IMR-90 (cell line): ENCODE measurements around the gene MBTD1. TPM values are rescaled to one million over a fixed set of nuclear protein-coding genes. Genes with fewer than 3 reads are reported as not detected.

ENCODE experiments used
- ATAC-seq: fragments of 200-7000 bp; cut with Tn5 transposase; 2 replicates; pipeline ENCODE4 v1.9.1; 2020; ENCODE audit warnings: low read depth, mild to moderate bottlenecking, moderate library complexity
- BruUV-seq: library from RNA; stranded (reverse); fragments of 400-500 nt; replicated peaks from 2 replicates; lab custom pipeline; 2021; lab: Mats Ljungman, UMichigan
- CTCF ChIA-PET: fragments of 300-600 bp; formaldehyde crosslinking; extraction: SDS; loops from one replicate; lab custom pipeline; 2021; ENCODE audit warnings: antibody characterized with exemption; lab: Yijun Ruan, JAX
- POLR2A ChIA-PET: fragments of 300-600 bp; sonication (Branson Sonifier 250); formaldehyde crosslinking; loops from one replicate; lab custom pipeline; 2022; ENCODE audit warnings: antibody characterized with exemption; ENCODE audit not compliant: unreplicated experiment; lab: Charles Lee
- DNase-seq: peaks from one replicate; pipeline ENCODE4 v3.0.0; 2013
- H2AFZ ChIP-seq: replicated peaks from 2 replicates; pipeline ENCODE3; 2013; ENCODE audit warnings: low read length, mild to moderate bottlenecking; ENCODE audit not compliant: poor library complexity
- H2AK5ac ChIP-seq: 2 replicates; pipeline ENCODE4 v1.6.1; 2013; ENCODE audit warnings: low read depth, low read length, inconsistent platforms
- H2AK9ac ChIP-seq: replicated peaks from 2 replicates; pipeline ENCODE3; 2013; ENCODE audit warnings: mild to moderate bottlenecking, low read depth, low read length, moderate library complexity; ENCODE audit not compliant: poor library complexity
- H2BK120ac ChIP-seq: 2 replicates; pipeline ENCODE4 v1.6.1; 2013; ENCODE audit warnings: low read depth, low read length, inconsistent platforms
- H2BK15ac ChIP-seq: 3 replicates; pipeline ENCODE4 v1.6.1; 2013; ENCODE audit warnings: low read depth, low read length, inconsistent platforms
- H2BK20ac ChIP-seq: 2 replicates; pipeline ENCODE4 v1.6.1; 2013; ENCODE audit warnings: low read depth, mild to moderate bottlenecking, inconsistent platforms, low read length, moderate library complexity
- H2BK5ac ChIP-seq: 2 replicates; pipeline ENCODE4 v1.6.1; 2013; ENCODE audit warnings: mild to moderate bottlenecking, low read depth, low read length, inconsistent platforms; ENCODE audit not compliant: poor library complexity, severe bottlenecking
- H3K14ac ChIP-seq: replicated peaks from 2 replicates; pipeline ENCODE4 v1.6.1; 2013; ENCODE audit warnings: low read depth, low read length, inconsistent platforms
- H3K18ac ChIP-seq: 2 replicates; pipeline ENCODE4 v1.6.1; 2013; ENCODE audit warnings: low read depth, low read length, control low read depth
- H3K23ac ChIP-seq: 2 replicates; pipeline ENCODE4 v1.6.1; 2013; ENCODE audit warnings: low read depth, low read length, inconsistent platforms
- H3K27ac ChIP-seq: 2 replicates; pipeline ENCODE4 v1.5.1; 2013; ENCODE audit warnings: mild to moderate bottlenecking, control low read depth, low read length; ENCODE audit not compliant: insufficient read depth
- H3K27me3 ChIP-seq: 2 replicates; pipeline ENCODE4 v1.6.1; 2013; ENCODE audit warnings: low read length; ENCODE audit not compliant: control insufficient read depth, insufficient read depth
- H3K36me3 ChIP-seq: 2 replicates; pipeline ENCODE4 v1.6.1; 2013; ENCODE audit warnings: low read length, mixed read lengths; ENCODE audit not compliant: control insufficient read depth, insufficient read depth
- H3K4ac ChIP-seq: 2 replicates; pipeline ENCODE4 v1.6.1; 2013; ENCODE audit warnings: low read depth, low read length, inconsistent platforms
- H3K4me1 ChIP-seq: 2 replicates; pipeline ENCODE4 v1.6.1; 2013; ENCODE audit warnings: low read length, mixed read lengths; ENCODE audit not compliant: control insufficient read depth, insufficient read depth
- H3K4me2 ChIP-seq: 2 replicates; pipeline ENCODE4 v1.6.1; 2013; ENCODE audit warnings: low read depth, mild to moderate bottlenecking, control low read depth, low read length, moderate library complexity
- H3K4me3 ChIP-seq: 2 replicates; pipeline ENCODE4 v1.5.1; 2013; ENCODE audit warnings: low read depth, mild to moderate bottlenecking, control low read depth, low read length, moderate library complexity; ENCODE audit not compliant: insufficient read depth
- H3K56ac ChIP-seq: 2 replicates; pipeline ENCODE4 v1.6.1; 2013; ENCODE audit warnings: low read length, inconsistent platforms; ENCODE audit not compliant: insufficient read depth; ENCODE audit errors: extremely low read depth
- H3K79me1 ChIP-seq, 2 experiments: 2 replicates each; pipeline ENCODE4 v1.6.1; 2013; ENCODE audit warnings: low read length in 2 of 2, inconsistent platforms in 1 of 2, low read depth in 1 of 2
- H3K9ac ChIP-seq: 2 replicates; pipeline ENCODE4 v1.6.1; 2013; ENCODE audit warnings: low read depth, low read length, control low read depth
- H3K9me1 ChIP-seq: 2 replicates; pipeline ENCODE4 v1.6.1; 2013; ENCODE audit warnings: low read length, inconsistent platforms; ENCODE audit not compliant: insufficient read depth
- H3K9me3 ChIP-seq: 2 replicates; pipeline ENCODE4 v1.6.1; 2013; ENCODE audit warnings: low read length; ENCODE audit not compliant: control insufficient read depth, insufficient read depth
- H4K20me1 ChIP-seq: 2 replicates; pipeline ENCODE4 v1.6.1; 2013; ENCODE audit warnings: low read length, inconsistent platforms; ENCODE audit not compliant: insufficient read depth
- H4K5ac ChIP-seq: 2 replicates; pipeline ENCODE4 v1.6.1; 2013; ENCODE audit warnings: mild to moderate bottlenecking, low read depth, low read length, control low read depth
- H4K8ac ChIP-seq, 2 experiments: 2 replicates each; pipeline ENCODE4 v1.6.1; 2013; ENCODE audit warnings: low read depth in 2 of 2, low read length in 2 of 2, control low read depth in 1 of 2, inconsistent platforms in 1 of 2
- H4K91ac ChIP-seq: 2 replicates; pipeline ENCODE4 v1.6.1; 2013; ENCODE audit warnings: low read depth, low read length, inconsistent platforms; ENCODE audit not compliant: insufficient read depth
- CEBPB ChIP-seq: IDR thresholded peaks from 2 replicates; pipeline ENCODE4 v1.6.1; 2012; ENCODE audit warnings: low read depth, low read length, improper control_type of control experiment
- CHD1 ChIP-seq: IDR thresholded peaks from 2 replicates; pipeline ENCODE4 v1.6.1; 2012; ENCODE audit warnings: low read depth, low read length, improper control_type of control experiment
- FOS ChIP-seq: fragments of 150-350 bp; IDR thresholded peaks from 2 replicates; pipeline ENCODE4 v1.6.1; 2016; ENCODE audit warnings: low read depth, low read length
- MAFK ChIP-seq: IDR thresholded peaks from 2 replicates; pipeline ENCODE4 v1.6.1; 2012; ENCODE audit warnings: low read depth, low read length, improper control_type of control experiment
- MAZ ChIP-seq: IDR thresholded peaks from 2 replicates; pipeline ENCODE4 v1.6.1; 2012; ENCODE audit warnings: low read depth, mild to moderate bottlenecking, low read length, improper control_type of control experiment, moderate library complexity, borderline replicate concordance
- MXI1 ChIP-seq: IDR thresholded peaks from 2 replicates; pipeline ENCODE4 v1.6.1; 2012; ENCODE audit warnings: low read depth, mild to moderate bottlenecking, low read length, moderate library complexity, borderline replicate concordance
- NFE2L2 ChIP-seq: fragments of 150-350 bp; IDR thresholded peaks from 2 replicates; pipeline ENCODE4 v1.6.1; 2016; ENCODE audit warnings: low read depth, mild to moderate bottlenecking, low read length
- POLR2A ChIP-seq: IDR thresholded peaks from 2 replicates; pipeline ENCODE4 v1.6.1; 2012; ENCODE audit warnings: mild to moderate bottlenecking, low read depth, low read length
- RAD21 ChIP-seq: IDR thresholded peaks from 2 replicates; pipeline ENCODE4 v1.6.1; 2012; ENCODE audit warnings: low read length, improper control_type of control experiment
- RCOR1 ChIP-seq: IDR thresholded peaks from 2 replicates; pipeline ENCODE4 v1.6.1; 2012; ENCODE audit warnings: mild to moderate bottlenecking, low read length, improper control_type of control experiment; ENCODE audit not compliant: insufficient replicate concordance
- WGBS, 2 experiments: methylation state at CpG; one replicate each; pipeline versions ENCODE4 v1.1.5 to v1.1.7; 2013; ENCODE audit warnings: missing lambda C conversion rate in 2 of 2; ENCODE audit not compliant: insufficient read length in 1 of 2; ENCODE audit errors: extremely low coverage in 2 of 2; 5-methylcytosine and 5-hydroxymethylcytosine counted together
- dilution Hi-C: fragments of 300-500 bp; cut with HindIII; formaldehyde crosslinking; loops from one replicate; pipeline ENCODE4 v1.14.3; 2018; ENCODE audit warnings: low sequenced_read_pairs; ENCODE audit not compliant: unreplicated experiment
- in situ Hi-C: fragments of 300-500 bp; cut with MboI; formaldehyde crosslinking; loops from 3 replicates; pipeline ENCODE4 v1.14.3; 2019; ENCODE audit warnings: low sequenced_read_pairs, inconsistent platforms, mixed read lengths
- intact Hi-C: fragments of 100-400 bp; cut with micrococcal nuclease; formaldehyde crosslinking; loops from 2 replicates; pipeline ENCODE4 v1.10.0; 2022
- polyA plus RNA-seq, 3 experiments: library from polyadenylated mRNA; depleted of rRNA; stranded (reverse); fragments of >200 nt; gene quantifications; 2 replicates each; pipeline ENCODE4 v1.2.3, GENCODE V29; 2012; ENCODE audit warnings: low replicate concordance in 1 of 3
- total RNA-seq: library from RNA; depleted of rRNA; stranded (reverse); fragments of >200 nt; gene quantifications from 2 replicates; pipeline ENCODE4 v1.2.3, GENCODE V29; 2012
- TF ChIP-seq, protein P1 (sequence below): fragments of 150-350 bp; IDR thresholded peaks from 2 replicates; pipeline ENCODE4 v1.6.1; 2016; ENCODE audit warnings: low read depth, mild to moderate bottlenecking, low read length, moderate library complexity, borderline replicate concordance
- TF ChIP-seq, protein P2 (sequence below): conservative IDR thresholded peaks from 2 replicates; pipeline ENCODE4 v1.5.1; 2012; ENCODE audit warnings: mild to moderate bottlenecking, low read depth, low read length, improper control_type of control experiment

Gene MBTD1
- total and polyA plus RNA-seq, 2 of the 4 experiments (the other 2 are of a cell fraction): 3.2 to 5.6 TPM

DNA sequence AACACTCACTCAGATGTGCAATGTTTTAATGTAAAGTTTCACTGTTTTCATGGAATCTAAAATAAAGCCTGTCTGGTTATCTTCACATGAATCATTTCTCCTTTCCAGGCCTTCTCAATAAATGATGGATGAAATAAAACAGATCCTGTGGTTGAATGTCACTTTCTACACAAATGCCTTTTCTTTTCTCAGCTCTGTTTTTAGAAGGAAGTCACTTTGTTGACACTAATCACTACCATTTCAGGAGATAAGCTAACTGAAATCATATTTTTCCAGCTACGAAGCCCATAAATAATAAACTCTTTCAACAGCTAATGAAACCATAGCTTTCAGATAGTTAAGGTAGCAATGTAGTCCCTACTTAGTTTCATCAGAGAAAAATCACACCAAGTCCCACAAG is 75.7 kb downstream of the MBTD1 start:
- no peak for TF ChIP-seq POLR2A
- TF ChIP-seq, protein P1, sequence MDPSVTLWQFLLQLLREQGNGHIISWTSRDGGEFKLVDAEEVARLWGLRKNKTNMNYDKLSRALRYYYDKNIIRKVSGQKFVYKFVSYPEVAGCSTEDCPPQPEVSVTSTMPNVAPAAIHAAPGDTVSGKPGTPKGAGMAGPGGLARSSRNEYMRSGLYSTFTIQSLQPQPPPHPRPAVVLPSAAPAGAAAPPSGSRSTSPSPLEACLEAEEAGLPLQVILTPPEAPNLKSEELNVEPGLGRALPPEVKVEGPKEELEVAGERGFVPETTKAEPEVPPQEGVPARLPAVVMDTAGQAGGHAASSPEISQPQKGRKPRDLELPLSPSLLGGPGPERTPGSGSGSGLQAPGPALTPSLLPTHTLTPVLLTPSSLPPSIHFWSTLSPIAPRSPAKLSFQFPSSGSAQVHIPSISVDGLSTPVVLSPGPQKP: no peak
- no peak for TF ChIP-seq RAD21
- TF ChIP-seq NFE2L2: no peak
- no peak for TF ChIP-seq CEBPB
- no peak for TF ChIP-seq RCOR1
- no peak for TF ChIP-seq MAZ
- TF ChIP-seq MAFK: no peak
- no peak for TF ChIP-seq FOS
- no peak for TF ChIP-seq MXI1
- no peak for TF ChIP-seq CHD1
- TF ChIP-seq, protein P2, sequence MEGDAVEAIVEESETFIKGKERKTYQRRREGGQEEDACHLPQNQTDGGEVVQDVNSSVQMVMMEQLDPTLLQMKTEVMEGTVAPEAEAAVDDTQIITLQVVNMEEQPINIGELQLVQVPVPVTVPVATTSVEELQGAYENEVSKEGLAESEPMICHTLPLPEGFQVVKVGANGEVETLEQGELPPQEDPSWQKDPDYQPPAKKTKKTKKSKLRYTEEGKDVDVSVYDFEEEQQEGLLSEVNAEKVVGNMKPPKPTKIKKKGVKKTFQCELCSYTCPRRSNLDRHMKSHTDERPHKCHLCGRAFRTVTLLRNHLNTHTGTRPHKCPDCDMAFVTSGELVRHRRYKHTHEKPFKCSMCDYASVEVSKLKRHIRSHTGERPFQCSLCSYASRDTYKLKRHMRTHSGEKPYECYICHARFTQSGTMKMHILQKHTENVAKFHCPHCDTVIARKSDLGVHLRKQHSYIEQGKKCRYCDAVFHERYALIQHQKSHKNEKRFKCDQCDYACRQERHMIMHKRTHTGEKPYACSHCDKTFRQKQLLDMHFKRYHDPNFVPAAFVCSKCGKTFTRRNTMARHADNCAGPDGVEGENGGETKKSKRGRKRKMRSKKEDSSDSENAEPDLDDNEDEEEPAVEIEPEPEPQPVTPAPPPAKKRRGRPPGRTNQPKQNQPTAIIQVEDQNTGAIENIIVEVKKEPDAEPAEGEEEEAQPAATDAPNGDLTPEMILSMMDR: no peak
- BruUV-seq: no TSS peak
- peaks cover 12% of the 10 kb centered on the region for H3K36me3 ChIP-seq
- no CpG with 5 or more reads among the region's 1 CpG for WGBS, 2 experiments
- dilution Hi-C loops: no loop called here
- no peak overlapping the region for H3K14ac ChIP-seq
- DNase-seq: no peak
- no peak overlapping the region for H4K91ac ChIP-seq
- H3K18ac ChIP-seq: no peak overlapping the region
- H3K9me3 ChIP-seq: no peaks in the 10 kb centered on the region
- intact Hi-C loops: no loop called here
- no peak for ATAC-seq
- H2BK20ac ChIP-seq: no peak overlapping the region
- no peak overlapping the region for H3K4me3 ChIP-seq
- no peaks in the 10 kb centered on the region for H4K20me1 ChIP-seq
- no peak overlapping the region for H3K4me2 ChIP-seq
- no peak overlapping the region for H2AK9ac ChIP-seq
- H2BK15ac ChIP-seq: no peak overlapping the region
- H3K56ac ChIP-seq: no peak overlapping the region
- H2AK5ac ChIP-seq: no peak overlapping the region
- H3K9me1 ChIP-seq: no peaks in the 10 kb centered on the region
- H4K8ac ChIP-seq: no peak overlapping the region
- no peak overlapping the region for H4K5ac ChIP-seq
- no peak overlapping the region for H2BK5ac ChIP-seq
- no peak overlapping the region for H3K9ac ChIP-seq
- ChIA-PET CTCF (no interaction called here), POLR2A (no interaction called here)
- no peak overlapping the region for H3K23ac ChIP-seq
- in situ Hi-C loops: no loop called here
- H3K4me1 ChIP-seq: 0 out of 2 replicates have a peak, but pooled peaks cover 2% of the 10 kb centered on the region
- no peak overlapping the region for H3K27ac ChIP-seq
- no peak overlapping the region for H3K4ac ChIP-seq
- H3K27me3 ChIP-seq: no peaks in the 10 kb centered on the region
- no peak overlapping the region for H2AFZ ChIP-seq
- peaks cover 0 to under 1% of the 10 kb centered on the region in 2 experiments; a peak in 2 of 4 replicates for H3K79me1 ChIP-seq
- H2BK120ac ChIP-seq: no peak overlapping the region
